ENCODE measurements around the gene SORCS2.

- TF ChIP-seq EZH2 (IDR thresholded peaks at IDR 0.05; ENCODE audit: insufficient read depth, low read length), result no peak
- TF ChIP-seq, protein P1, sequence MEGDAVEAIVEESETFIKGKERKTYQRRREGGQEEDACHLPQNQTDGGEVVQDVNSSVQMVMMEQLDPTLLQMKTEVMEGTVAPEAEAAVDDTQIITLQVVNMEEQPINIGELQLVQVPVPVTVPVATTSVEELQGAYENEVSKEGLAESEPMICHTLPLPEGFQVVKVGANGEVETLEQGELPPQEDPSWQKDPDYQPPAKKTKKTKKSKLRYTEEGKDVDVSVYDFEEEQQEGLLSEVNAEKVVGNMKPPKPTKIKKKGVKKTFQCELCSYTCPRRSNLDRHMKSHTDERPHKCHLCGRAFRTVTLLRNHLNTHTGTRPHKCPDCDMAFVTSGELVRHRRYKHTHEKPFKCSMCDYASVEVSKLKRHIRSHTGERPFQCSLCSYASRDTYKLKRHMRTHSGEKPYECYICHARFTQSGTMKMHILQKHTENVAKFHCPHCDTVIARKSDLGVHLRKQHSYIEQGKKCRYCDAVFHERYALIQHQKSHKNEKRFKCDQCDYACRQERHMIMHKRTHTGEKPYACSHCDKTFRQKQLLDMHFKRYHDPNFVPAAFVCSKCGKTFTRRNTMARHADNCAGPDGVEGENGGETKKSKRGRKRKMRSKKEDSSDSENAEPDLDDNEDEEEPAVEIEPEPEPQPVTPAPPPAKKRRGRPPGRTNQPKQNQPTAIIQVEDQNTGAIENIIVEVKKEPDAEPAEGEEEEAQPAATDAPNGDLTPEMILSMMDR (IDR thresholded peaks at IDR 0.05; ENCODE audit: insufficient read depth, low read depth, low read length), result no peak
These were observed 232.8 kb downstream of the SORCS2 start for GRCh38 chr4:7425124-7425523.

Data from astrocyte (in vitro differentiated cells and primary cell).